HepG2 (cell line): ENCODE results near the gene ANKRD37. TPM values are rescaled to one million over a fixed set of nuclear protein-coding genes. Genes with fewer than 3 reads are reported as not detected.

Source experiments
- FOXP1 ChIP-seq, 2 experiments: fragments of 450-650 bp in 1 of 2; IDR thresholded peaks; 2 replicates each; pipeline ENCODE4 v1.6.1; 2017 to 2018; ENCODE audit warnings: antibody characterized with exemption in 1 of 2
- IKZF5 ChIP-seq: IDR thresholded peaks from 2 replicates; pipeline ENCODE4 v1.6.1; 2018; ENCODE audit warnings: missing genetic modification reagents, mild to moderate bottlenecking, missing compliant biosample characterization
- KLF15 ChIP-seq: sonication (generic); formaldehyde crosslinking; IDR thresholded peaks from 2 replicates; pipeline ENCODE4 v1.8.1; 2023; ENCODE audit warnings: borderline replicate concordance, mild to moderate bottlenecking, inconsistent platforms, missing genetic modification reagents, mixed read lengths
- MEIS2 ChIP-seq: sonication (generic); formaldehyde crosslinking; IDR thresholded peaks from 2 replicates; pipeline ENCODE4 v1.9.0; 2021; ENCODE audit warnings: mild to moderate bottlenecking, missing genetic modification reagents
- NFKBIZ ChIP-seq: IDR thresholded peaks from 2 replicates; pipeline ENCODE4 v1.6.1; 2018; ENCODE audit warnings: missing genetic modification reagents, missing compliant biosample characterization
- POLR2AphosphoS5 ChIP-seq: IDR thresholded peaks from 2 replicates; pipeline ENCODE4 v1.6.1; 2012; ENCODE audit warnings: low read depth, low read length
- RBM39 ChIP-seq: fragments of 200-400 bp; formaldehyde crosslinking; IDR thresholded peaks from one replicate; pipeline ENCODE4 v1.6.1; 2018; ENCODE audit warnings: antibody characterized with exemption, mild to moderate bottlenecking, low read depth, low read length; ENCODE audit not compliant: poor library complexity, severe bottlenecking
- SUZ12 ChIP-seq: fragments of 150-350 bp; IDR thresholded peaks from 2 replicates; pipeline ENCODE4 v1.6.1; 2014; ENCODE audit warnings: low read depth, low read length
- ZBTB38 ChIP-seq: sonication (generic); formaldehyde crosslinking; IDR thresholded peaks from 2 replicates; pipeline ENCODE4 v1.5.1; 2020; ENCODE audit warnings: mild to moderate bottlenecking, missing genetic modification reagents
- ZFP62 ChIP-seq: sonication (generic); formaldehyde crosslinking; IDR thresholded peaks from 2 replicates; pipeline ENCODE4 v1.4.0; 2020; ENCODE audit warnings: missing genetic modification reagents
- ZFX ChIP-seq: sonication (generic); formaldehyde crosslinking; IDR thresholded peaks from 2 replicates; pipeline ENCODE4 v1.4.0; 2020; ENCODE audit warnings: mild to moderate bottlenecking, low read depth, missing genetic modification reagents, moderate library complexity
- ZNF501 ChIP-seq: sonication (generic); formaldehyde crosslinking; IDR thresholded peaks from 2 replicates; pipeline ENCODE4 v1.5.1; 2020; ENCODE audit warnings: mild to moderate bottlenecking, moderate library complexity, missing genetic modification reagents
- ZNF563 ChIP-seq: sonication (generic); formaldehyde crosslinking; IDR thresholded peaks from 2 replicates; pipeline ENCODE4 v1.8.0; 2022; ENCODE audit warnings: mild to moderate bottlenecking, moderate library complexity, missing genetic modification reagents
- ZNF891 ChIP-seq: sonication (generic); formaldehyde crosslinking; IDR thresholded peaks from 2 replicates; pipeline ENCODE4 v1.5.0; 2020; ENCODE audit warnings: mild to moderate bottlenecking, missing genetic modification reagents
- polyA plus RNA-seq, 8 experiments: library from polyadenylated mRNA; depleted of rRNA in 3 of 8; stranded (reverse) in 7 of 8; unstranded in 1 of 8; fragments of >200 nt; fragmentation: Illumina TruSeq in 4 of 8; extraction: Trizol in 4 of 8; gene quantifications; 2 replicates each; pipeline versions ENCODE4 v1.2.1 to v1.2.3, GENCODE V29; 2011 to 2016; ENCODE audit warnings: low read depth in 4 of 8, missing spikeins in 1 of 8, mixed read lengths in 1 of 8; ENCODE audit not compliant: insufficient read depth in 1 of 8
- total RNA-seq, 5 experiments: library from RNA; depleted of rRNA; stranded (reverse); fragments of >200 nt; fragmentation: Illumina TruSeq; extraction: Trizol; gene quantifications; 2 replicates each; pipeline ENCODE4 v1.2.3, GENCODE V29; 2016; ENCODE audit warnings: low read depth in 1 of 5
- TF ChIP-seq, protein P1 (sequence below): sonication (generic); formaldehyde crosslinking; IDR thresholded peaks from 2 replicates; pipeline ENCODE4 v1.5.1; 2020; ENCODE audit warnings: mild to moderate bottlenecking, missing genetic modification reagents, borderline replicate concordance
- TF ChIP-seq, protein P2 (sequence below): sonication (generic); formaldehyde crosslinking; conservative IDR thresholded peaks from 2 replicates; pipeline ENCODE4 v1.4.0; 2020; ENCODE audit warnings: mild to moderate bottlenecking, missing genetic modification reagents, moderate library complexity
- TF ChIP-seq, protein P3 (sequence below): sonication (generic); formaldehyde crosslinking; IDR thresholded peaks from 2 replicates; pipeline ENCODE4 v1.4.0; 2020; ENCODE audit warnings: missing genetic modification reagents
- TF ChIP-seq, protein P4 (sequence below): sonication (generic); formaldehyde crosslinking; IDR thresholded peaks from 2 replicates; pipeline ENCODE4 v1.4.0; 2020; ENCODE audit warnings: mild to moderate bottlenecking, missing genetic modification reagents
- TF ChIP-seq, protein P5 (sequence below): sonication (generic); formaldehyde crosslinking; IDR thresholded peaks from 2 replicates; pipeline ENCODE4 v1.5.0; 2020; ENCODE audit warnings: missing genetic modification reagents, mild to moderate bottlenecking, borderline replicate concordance

Gene ANKRD37
- total and polyA plus RNA-seq, 2 of the 13 experiments (the other 11 are each of a cell fraction or from before 2014, with no cell fraction given) = 2.2 to 51.4 TPM

DNA sequence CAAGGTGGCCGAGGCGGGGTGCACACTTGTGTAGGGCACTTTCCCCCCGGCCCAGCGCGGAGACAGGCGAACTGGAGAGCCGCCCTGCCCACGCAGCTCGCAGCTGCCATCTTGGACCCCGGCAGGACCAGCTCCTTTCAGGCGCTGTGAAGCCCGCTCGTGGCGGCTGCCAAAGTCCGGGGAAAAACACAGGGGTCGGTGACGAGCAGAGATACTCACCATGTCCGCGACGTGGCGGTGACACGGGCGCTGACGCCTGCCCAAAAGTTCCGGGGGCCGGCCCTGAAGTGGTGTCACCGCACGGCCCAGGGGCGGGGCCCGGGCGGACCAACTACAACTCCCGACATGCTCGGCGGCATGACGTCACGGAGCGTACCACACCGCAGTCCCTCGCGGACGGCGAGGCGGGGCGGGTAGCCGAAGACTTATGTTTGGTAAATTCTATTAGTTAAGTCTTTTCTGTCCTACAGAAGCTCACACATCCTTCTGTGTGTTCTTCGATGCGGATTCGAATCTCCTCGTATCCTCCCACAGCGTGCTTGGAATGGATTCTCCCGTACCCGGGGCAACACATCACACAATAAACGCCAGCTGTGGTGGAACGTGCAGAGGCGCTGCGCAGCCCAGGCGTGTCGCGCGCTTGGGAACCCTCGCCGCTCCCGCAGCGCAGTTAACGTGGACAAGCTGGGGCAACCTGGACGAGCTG is 29.2 kb downstream of the ANKRD37 start, which contains the start of gene UFSP2 (continued):
- TF ChIP-seq, protein P1, sequence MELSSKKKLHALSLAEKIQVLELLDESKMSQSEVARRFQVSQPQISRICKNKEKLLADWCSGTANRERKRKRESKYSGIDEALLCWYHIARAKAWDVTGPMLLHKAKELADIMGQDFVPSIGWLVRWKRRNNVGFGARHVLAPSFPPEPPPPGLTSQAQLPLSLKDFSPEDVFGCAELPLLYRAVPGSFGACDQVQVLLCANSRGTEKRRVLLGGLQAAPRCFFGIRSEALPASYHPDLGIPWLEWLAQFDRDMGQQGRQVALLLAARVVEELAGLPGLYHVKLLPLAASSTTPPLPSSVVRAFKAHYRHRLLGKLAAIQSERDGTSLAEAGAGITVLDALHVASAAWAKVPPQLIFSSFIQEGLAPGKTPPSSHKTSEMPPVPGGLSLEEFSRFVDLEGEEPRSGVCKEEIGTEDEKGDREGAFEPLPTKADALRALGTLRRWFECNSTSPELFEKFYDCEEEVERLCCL (CRISPR knock-in tag) = peak; percentile 76; the same call in 1 of the 2 replicates
- TF ChIP-seq, protein P2, sequence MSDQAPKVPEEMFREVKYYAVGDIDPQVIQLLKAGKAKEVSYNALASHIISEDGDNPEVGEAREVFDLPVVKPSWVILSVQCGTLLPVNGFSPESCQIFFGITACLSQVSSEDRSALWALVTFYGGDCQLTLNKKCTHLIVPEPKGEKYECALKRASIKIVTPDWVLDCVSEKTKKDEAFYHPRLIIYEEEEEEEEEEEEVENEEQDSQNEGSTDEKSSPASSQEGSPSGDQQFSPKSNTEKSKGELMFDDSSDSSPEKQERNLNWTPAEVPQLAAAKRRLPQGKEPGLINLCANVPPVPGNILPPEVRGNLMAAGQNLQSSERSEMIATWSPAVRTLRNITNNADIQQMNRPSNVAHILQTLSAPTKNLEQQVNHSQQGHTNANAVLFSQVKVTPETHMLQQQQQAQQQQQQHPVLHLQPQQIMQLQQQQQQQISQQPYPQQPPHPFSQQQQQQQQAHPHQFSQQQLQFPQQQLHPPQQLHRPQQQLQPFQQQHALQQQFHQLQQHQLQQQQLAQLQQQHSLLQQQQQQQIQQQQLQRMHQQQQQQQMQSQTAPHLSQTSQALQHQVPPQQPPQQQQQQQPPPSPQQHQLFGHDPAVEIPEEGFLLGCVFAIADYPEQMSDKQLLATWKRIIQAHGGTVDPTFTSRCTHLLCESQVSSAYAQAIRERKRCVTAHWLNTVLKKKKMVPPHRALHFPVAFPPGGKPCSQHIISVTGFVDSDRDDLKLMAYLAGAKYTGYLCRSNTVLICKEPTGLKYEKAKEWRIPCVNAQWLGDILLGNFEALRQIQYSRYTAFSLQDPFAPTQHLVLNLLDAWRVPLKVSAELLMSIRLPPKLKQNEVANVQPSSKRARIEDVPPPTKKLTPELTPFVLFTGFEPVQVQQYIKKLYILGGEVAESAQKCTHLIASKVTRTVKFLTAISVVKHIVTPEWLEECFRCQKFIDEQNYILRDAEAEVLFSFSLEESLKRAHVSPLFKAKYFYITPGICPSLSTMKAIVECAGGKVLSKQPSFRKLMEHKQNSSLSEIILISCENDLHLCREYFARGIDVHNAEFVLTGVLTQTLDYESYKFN = peak; percentile 54
- TF ChIP-seq ZFP62 (CRISPR knock-in tag) (peak; percentile 94; the same call in 1 of the 2 replicates), KLF15 (CRISPR knock-in tag) (peak; percentile 66; the same call in 1 of the 2 replicates), ZNF563 (CRISPR knock-in tag) (peak; percentile 78; the same call in 1 of the 2 replicates), NFKBIZ (CRISPR knock-in tag) (0 out of 2 replicates have a peak, but pooled peaks have one; percentile 19), MEIS2 (peak; percentile 67; the same call in 1 of the 2 replicates), FOXP1 (IDR thresholded peaks at IDR 0.05) (no peak), FOXP1 (CRISPR knock-in tag; IDR thresholded peaks at IDR 0.05) (no peak), ZFX (CRISPR knock-in tag) (peak; percentile 81), SUZ12 (peak; percentile 63), ZNF891 (CRISPR knock-in tag) (peak; percentile 75), ZNF501 (CRISPR knock-in tag) (peak; percentile 72; the same call in 1 of the 2 replicates), ZBTB38 (peak; percentile 46; the same call in 1 of the 2 replicates), IKZF5 (peak; percentile 59; the same call in 1 of the 2 replicates), POLR2AphosphoS5 (peak; percentile 60; the same call in 1 of the 2 replicates), RBM39 (peak; percentile 58)
- TF ChIP-seq, protein P3, sequence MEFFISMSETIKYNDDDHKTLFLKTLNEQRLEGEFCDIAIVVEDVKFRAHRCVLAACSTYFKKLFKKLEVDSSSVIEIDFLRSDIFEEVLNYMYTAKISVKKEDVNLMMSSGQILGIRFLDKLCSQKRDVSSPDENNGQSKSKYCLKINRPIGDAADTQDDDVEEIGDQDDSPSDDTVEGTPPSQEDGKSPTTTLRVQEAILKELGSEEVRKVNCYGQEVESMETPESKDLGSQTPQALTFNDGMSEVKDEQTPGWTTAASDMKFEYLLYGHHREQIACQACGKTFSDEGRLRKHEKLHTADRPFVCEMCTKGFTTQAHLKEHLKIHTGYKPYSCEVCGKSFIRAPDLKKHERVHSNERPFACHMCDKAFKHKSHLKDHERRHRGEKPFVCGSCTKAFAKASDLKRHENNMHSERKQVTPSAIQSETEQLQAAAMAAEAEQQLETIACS (CRISPR knock-in tag) = peak; percentile 78
- TF ChIP-seq, protein P4, sequence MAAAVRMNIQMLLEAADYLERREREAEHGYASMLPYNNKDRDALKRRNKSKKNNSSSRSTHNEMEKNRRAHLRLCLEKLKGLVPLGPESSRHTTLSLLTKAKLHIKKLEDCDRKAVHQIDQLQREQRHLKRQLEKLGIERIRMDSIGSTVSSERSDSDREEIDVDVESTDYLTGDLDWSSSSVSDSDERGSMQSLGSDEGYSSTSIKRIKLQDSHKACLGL (CRISPR knock-in tag) = peak; percentile 80; the same call in 1 of the 2 replicates
- TF ChIP-seq, protein P5, sequence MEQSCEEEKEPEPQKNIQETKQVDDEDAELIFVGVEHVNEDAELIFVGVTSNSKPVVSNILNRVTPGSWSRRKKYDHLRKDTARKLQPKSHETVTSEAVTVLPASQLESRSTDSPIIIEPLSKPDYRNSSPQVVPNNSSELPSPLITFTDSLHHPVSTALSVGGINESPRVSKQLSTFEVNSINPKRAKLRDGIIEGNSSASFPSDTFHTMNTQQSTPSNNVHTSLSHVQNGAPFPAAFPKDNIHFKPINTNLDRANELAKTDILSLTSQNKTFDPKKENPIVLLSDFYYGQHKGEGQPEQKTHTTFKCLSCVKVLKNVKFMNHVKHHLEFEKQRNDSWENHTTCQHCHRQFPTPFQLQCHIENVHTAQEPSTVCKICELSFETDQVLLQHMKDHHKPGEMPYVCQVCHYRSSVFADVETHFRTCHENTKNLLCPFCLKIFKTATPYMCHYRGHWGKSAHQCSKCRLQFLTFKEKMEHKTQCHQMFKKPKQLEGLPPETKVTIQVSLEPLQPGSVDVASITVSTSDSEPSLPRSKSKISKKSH (CRISPR knock-in tag) = no peak
